Activated CD4-positive, alpha-beta T cell treated with anti-CD3 and anti-CD28 coated beads for 4 hours (primary cell): ENCODE measurements around the gene KLHDC7B.

Experiments used
- DNase-seq, 2 donors: peaks; one replicate each; pipeline ENCODE4 v3.0.0-alpha.2; 2020

Gene KLHDC7B

GRCh38 chr22:50545522-50546325 is at the start of gene KLHDC7B:
KLHDC7B (plus strand) TSS chr22:50545899; CDS start chr22:50546244, 345 bp downstream.
- no peak for DNase-seq

GRCh38 chr22:50497093-50497492 is 48.6 kb upstream of the KLHDC7B start:
- DNase-seq = no peak

DNA sequence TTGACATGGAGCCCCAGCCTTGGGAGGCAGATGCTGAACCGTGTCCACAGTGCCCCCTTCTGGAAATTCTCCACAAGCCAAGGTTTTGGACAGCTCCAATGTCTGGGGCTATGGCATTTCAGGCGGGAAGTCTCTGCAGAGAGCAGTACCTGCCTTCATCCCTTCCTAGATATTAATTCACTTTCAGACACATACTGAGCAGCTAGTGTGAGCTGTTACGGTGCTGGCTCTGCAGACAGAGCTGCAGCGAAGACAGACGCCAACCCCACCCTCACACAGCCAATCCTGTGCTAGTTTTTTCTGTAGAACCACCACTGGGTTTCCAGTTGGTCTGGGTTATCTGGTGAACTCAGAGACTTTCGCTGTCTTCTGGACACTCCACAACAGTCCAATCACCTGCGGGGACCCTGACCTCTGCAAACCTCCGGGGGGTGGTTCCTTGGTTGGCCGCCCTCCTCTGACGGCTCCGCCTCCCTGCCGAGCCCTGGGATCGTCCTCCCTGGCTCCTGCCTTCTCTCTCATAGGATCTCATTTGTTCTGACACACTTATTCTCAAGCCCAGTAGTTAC is 47.3 kb upstream of the KLHDC7B start:
- peak; percentile 61 to 76 for DNase-seq

DNA sequence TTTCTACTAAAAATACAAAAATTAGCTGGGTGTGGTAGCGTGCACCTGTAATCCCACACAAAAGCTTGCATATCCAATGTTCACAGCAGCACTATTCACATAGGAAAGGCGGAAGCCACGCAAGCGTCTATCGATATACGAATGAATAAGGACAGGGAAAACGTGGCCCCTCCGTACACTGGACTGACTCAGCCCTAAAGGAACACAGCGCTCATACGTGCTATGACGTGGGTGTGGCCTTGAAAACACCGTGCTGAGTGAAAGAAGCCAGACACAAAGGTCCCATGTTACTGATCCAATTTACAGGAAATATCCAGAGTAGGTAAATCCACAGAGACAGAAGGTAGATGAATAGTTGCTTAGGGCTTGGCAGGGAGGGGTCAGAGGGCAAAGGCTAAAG is 45.2 kb upstream of the KLHDC7B start:
- DNase-seq = no peak

GRCh38 chr22:50502096-50502495 is 43.6 kb upstream of the KLHDC7B start:
- DNase-seq = no peak

GRCh38 chr22:50502628-50503474 is 42.8 kb upstream of the KLHDC7B start:
- no peak for DNase-seq

DNA sequence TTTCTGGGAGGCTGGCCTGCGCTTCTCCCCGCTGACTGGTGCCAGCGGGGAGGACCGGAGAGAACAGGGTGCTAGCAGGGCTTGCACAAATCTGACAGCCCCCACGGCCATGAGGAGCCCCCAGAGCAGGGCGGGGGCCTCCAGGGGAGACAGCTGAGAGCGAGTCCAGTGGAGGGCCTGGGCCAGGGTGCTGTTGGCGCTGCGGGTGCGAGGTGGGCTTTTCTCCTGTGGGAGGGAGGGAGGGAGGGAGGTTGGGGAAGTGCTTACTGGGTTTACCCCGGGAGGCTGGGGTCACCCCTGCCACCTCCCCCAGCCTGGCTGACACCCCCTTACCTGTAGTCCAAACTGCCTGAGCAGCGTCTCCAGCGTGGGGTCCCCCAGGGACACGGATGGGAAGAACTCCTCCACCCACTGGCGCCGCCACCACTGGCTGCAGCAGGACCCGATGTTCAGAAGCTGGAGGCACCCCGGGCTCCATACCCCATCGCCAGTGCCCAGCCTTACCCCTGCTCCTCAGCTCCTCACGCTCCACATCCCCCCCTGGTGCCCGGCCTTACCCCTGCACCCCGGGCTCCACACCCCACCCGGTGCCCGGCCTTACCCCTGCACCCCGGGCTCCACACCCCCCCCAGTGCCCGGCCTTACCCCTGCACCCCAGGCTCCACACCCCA is 42.1 kb upstream of the KLHDC7B start:
- DNase-seq = no peak

DNA sequence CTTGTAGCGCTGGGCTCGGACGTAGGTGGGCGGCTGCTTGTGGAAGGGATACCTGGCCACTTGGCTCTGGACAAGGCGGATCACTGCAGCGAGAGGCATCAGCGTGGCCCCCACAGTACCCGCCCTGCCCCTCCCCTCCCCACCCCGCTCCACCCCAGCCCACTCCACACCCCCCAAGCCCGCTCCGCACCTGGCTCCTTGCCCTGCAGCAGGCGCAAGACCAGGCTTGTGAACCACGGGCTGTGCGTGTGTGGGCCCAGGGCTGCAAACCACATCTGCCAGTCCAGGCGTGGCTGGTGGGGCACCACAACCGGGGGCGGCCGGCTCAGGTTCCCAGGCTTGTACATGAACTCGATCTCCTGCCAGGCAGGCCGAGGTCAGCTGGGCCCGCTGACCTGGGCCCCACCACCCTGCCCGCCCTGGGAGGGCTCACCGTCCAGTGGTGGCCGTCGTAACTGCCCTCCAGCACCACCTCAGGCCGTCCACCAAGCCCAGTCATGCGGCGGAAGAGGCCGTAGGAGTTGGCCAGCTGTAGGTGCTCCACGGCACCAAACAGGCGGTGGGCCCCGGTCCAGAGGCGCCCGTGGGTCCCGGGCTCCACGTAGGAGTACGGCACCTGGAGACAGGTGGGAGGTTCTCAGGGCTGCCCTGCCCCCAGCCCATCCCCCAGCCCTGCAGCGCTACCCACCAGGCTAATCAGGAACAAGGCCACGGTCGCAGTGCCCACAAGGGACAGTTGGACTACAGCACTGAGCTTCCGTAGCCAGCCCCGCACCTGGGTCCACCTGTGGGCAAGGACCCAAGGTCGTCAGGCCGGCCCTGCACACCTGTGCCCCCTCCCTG is 41.1 kb upstream of the KLHDC7B start:
- DNase-seq = no peak

- no peak for DNase-seq
These were observed 40.4 kb upstream of the KLHDC7B start for GRCh38 chr22:50505276-50505775.

DNA sequence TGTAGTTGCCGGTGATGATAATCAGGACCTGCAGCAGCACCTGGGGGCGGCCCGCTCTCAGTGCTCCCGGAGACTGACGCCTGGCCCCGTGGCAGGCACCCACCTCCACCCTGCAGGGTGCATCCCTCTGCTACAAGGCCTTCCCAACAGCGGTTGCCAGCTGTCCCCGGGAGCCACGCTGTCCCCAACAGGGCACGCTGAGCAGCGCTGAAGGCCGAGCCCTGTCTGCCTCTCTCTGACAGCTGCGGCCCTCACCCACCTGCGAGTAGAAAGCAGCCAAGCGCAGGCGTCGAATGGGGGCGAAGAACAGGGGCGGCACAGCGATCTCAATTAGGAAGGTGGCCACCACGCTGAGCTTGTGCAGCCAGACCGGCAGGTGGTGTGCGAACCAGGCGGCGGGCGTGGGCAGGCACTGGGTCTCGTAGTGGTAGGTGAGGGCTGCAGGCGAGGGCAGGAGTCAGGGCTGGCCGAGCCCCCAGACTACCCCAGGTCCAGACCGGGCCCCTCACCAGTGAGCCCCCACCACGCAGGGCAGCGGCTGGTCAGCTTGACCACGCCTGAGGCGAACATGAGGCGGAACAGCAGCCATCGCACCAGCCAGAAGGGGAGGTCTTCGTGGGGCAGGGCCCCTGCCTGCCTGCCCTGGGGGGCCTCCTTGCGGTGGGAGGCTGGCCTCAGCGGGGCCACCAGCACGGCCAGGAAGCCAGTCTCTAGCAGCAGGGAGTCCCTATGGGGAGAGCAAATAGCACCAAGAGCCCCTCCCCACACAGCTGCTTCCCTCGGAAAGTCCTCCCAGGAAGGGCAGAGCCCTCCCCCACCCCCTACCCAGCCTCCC is 39.7 kb upstream of the KLHDC7B start:
- no peak for DNase-seq

DNA sequence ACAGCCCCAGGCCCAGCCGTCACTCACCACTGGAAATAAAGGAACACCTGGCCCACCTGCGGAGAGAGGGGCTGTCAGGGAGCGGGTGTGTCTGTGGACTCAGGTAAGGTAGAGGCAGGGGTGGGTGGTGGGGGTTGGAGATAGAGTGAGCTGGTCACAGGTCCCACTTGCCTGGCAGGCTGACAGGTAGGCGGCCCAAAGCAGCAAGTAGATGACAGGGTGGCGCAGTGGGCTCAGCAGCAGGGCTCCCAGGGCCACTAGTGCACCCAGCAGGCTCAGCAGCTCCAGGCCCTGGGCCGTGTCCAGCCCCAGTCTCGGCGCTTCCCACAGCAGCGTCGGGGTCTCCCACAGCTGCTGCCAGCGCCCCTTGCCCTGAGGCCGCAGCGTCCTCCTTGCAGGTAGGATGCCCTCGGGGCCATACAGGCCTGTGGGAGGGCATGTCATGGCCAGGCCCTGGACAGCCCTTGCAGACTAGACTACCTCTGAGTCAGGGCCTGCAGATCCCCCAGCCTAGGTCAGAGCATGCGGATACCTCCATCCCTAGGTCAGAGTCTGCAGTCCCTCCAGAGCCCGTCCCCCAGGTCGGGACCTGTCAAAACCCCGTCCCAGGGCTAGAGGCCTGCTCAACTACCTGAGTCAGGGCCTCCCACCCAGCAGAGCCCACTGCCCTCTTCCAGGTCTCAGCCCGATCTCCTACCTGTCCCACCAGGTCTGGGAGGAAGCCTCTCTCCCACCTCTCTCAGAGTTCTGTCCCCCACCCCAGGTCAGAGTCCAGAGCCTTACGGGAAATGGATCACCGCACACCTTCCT is 38.9 kb upstream of the KLHDC7B start:
- no peak for DNase-seq

GRCh38 chr22:50507421-50507990 is 38.2 kb upstream of the KLHDC7B start, which contains the start of gene LMF2:
LMF2 (minus strand) TSS chr22:50507702; CDS start chr22:50507675, 27 bp downstream.
- DNase-seq = peak; percentile 94 to 97

- DNase-seq = peak in 1 of 2 donors; percentile 99
These were observed 37.5 kb upstream of the KLHDC7B start, which contains the start of gene NCAPH2 for GRCh38 chr22:50507991-50508884. NCAPH2 (plus strand) TSS chr22:50508224; CDS start chr22:50508338, 114 bp downstream.

DNA sequence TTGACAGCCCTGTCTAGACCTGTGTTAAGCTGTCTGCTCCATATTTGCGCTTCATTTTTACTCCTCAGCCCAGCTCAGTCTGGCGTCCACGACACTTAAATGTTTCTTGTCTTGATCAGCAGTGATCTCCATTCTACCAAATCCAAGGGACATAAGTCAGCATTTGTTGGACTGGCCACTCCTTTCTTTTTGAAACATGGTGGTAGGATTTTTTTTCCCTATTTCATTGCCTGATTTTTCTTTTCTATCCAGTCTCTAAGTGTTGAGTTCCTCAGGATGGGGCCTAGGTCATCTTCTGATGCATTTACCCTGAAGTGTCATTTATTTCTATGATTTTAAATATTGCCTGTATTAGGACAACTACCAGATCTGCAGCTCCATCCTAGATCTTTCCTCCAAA is 36.8 kb upstream of the KLHDC7B start:
- no peak for DNase-seq

GRCh38 chr22:50513175-50513574 is 32.5 kb upstream of the KLHDC7B start:
- no peak for DNase-seq

DNA sequence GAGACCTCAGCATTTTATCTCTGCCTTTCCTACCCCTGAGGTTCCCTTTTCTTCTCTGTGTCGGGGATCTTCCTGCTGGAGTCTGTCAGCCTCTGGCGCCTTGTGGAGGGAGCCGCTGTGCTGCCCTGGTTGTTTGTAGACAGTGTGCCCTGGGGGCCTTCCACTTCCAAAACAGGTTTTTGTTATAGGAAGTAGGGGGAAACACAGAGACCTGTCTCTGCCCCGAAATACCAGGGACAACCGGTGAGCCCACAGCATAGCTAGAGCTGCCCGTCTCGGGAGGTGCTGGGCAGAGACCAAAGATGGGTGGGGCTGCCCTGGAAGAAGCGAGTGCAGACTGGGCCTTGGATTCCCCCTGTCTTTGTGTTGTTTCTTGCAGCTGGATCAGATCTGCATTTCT is 29.6 kb upstream of the KLHDC7B start:
- no peak for DNase-seq

GRCh38 chr22:50516891-50517290 is 28.8 kb upstream of the KLHDC7B start:
- DNase-seq = no peak
